ENCODE data around the gene CPA5. TPM values are rescaled to one million over a fixed set of nuclear protein-coding genes. Genes with fewer than 3 reads are reported as not detected.

Gene CPA5
- total RNA-seq, 1 donor from 2014 or later: not detected

DNA sequence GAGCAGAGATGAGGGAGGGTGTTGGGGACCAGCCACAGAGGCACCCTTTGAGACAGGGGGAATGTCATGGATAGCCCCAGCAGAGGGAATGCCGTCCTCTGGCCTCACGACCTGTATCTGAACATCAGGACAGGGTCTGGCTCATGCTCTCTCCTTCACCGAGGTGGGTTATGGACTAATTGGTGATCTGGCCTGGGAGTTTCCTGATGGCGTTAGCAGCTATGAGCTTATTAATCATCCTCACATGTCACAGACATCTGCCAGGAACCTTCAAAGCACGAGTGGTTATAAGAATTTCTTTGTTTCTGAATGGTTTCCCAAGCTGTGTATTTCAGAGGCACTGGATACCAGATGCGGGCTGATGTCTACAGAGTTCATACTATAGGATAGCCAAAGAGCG lies 44.8 kb upstream of the CPA5 start:
- Mint-ChIP-seq H3K36me3 (ENCODE audit: unreplicated experiment) (peaks cover 7% of the 10 kb centered on the region), H3K27me3 (ENCODE audit: unreplicated experiment) (peaks cover 3% of the 10 kb centered on the region), H3K27ac (ENCODE audit: unreplicated experiment) (no peak overlapping the region), H3K9me3 (ENCODE audit: unreplicated experiment) (no peaks in the 10 kb centered on the region), H3K4me1 (ENCODE audit: low read depth, unreplicated experiment) (no peaks in the 10 kb centered on the region), H3K4me3 (ENCODE audit: unreplicated experiment) (no peak overlapping the region)
- TF ChIP-seq, protein P1, sequence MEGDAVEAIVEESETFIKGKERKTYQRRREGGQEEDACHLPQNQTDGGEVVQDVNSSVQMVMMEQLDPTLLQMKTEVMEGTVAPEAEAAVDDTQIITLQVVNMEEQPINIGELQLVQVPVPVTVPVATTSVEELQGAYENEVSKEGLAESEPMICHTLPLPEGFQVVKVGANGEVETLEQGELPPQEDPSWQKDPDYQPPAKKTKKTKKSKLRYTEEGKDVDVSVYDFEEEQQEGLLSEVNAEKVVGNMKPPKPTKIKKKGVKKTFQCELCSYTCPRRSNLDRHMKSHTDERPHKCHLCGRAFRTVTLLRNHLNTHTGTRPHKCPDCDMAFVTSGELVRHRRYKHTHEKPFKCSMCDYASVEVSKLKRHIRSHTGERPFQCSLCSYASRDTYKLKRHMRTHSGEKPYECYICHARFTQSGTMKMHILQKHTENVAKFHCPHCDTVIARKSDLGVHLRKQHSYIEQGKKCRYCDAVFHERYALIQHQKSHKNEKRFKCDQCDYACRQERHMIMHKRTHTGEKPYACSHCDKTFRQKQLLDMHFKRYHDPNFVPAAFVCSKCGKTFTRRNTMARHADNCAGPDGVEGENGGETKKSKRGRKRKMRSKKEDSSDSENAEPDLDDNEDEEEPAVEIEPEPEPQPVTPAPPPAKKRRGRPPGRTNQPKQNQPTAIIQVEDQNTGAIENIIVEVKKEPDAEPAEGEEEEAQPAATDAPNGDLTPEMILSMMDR (IDR thresholded peaks at IDR 0.05; ENCODE audit: partially characterized antibody, unreplicated experiment): no peak
- DNase-seq: no peak

DNA sequence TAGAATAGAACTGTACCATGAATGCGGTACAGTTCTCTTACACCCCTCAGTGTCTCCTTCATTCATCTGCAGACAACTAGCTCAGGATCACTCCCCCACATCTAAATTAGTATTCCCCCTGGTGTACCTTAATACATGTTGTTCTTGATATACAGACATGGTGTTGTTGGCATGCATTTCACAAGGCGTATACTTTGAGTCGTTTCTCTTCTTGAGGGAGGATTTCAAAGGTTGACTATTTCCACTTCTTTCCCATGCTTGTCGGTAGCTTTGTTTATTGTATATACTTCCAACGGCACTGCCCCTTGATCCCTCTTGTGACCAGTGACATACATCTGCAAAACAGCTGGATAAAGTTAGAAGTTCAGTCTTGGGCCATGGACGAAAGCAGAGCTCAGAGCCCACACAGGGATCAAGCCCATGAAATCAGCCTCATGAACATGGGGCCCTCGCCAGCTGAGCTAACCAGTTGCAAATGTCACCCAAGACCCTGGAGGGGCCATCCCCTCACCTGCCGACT lies 43.1 kb upstream of the CPA5 start:
- no peak for DNase-seq
- Mint-ChIP-seq H3K9me3 (ENCODE audit: unreplicated experiment) (no peaks in the 10 kb centered on the region), H3K36me3 (ENCODE audit: unreplicated experiment) (no peaks in the 10 kb centered on the region), H3K4me3 (ENCODE audit: unreplicated experiment) (no peak overlapping the region), H3K27me3 (ENCODE audit: unreplicated experiment) (no peaks in the 10 kb centered on the region), H3K4me1 (ENCODE audit: low read depth, unreplicated experiment) (peaks cover 2% of the 10 kb centered on the region), H3K27ac (ENCODE audit: unreplicated experiment) (no peak overlapping the region)
- TF ChIP-seq, protein P1 (IDR thresholded peaks at IDR 0.05; ENCODE audit: partially characterized antibody, unreplicated experiment): no peak

DNA sequence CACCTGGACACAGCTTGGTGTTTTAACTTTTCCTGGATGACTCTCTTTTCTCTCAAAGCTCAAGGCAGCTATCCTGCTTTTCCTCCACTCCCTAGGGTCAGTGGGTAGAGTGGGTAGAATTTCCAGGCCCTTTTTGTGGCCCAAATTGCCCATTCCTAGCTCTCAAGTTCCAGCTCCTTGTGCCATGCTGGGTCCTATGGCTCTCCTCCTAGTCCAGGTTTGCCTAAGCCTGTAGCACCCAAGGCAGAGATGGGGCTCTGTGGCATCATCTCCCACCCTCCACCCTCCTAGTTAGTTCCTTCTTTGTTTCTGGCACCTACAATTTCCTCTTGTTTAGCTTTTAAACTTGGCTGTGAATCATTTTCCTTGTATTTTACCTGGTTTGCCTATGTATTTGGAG lies 42.0 kb upstream of the CPA5 start:
- no peaks in the 10 kb centered on the region for H3K27me3 Mint-ChIP-seq (ENCODE audit: unreplicated experiment)
- H3K27ac Mint-ChIP-seq (ENCODE audit: unreplicated experiment): no peak overlapping the region
- DNase-seq: no peak
- H3K36me3 Mint-ChIP-seq (ENCODE audit: unreplicated experiment): no peaks in the 10 kb centered on the region
- H3K4me1 Mint-ChIP-seq (ENCODE audit: low read depth, unreplicated experiment): peaks cover 2% of the 10 kb centered on the region
- TF ChIP-seq, protein P1 (IDR thresholded peaks at IDR 0.05; ENCODE audit: partially characterized antibody, unreplicated experiment): no peak
- no peak overlapping the region for H3K4me3 Mint-ChIP-seq (ENCODE audit: unreplicated experiment)
- no peaks in the 10 kb centered on the region for H3K9me3 Mint-ChIP-seq (ENCODE audit: unreplicated experiment)

DNA sequence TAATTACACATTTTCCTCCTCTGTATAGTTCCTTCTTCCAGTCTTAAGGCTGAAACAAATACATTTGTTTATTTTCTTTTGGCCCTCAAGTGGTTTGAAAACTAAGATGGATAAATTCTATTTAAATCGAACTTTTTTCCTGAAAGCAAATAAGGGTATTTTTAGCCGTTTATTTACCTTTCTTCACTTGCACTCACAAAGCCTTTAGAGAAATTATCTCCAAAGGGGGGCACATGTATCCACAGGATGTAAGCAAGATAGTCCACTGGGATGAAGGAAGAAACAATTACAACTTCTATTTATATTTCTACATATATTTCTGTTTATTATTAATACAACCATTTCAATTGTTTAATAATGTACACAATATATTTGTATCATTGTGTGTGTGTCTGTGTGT lies 41.5 kb upstream of the CPA5 start:
- H3K27ac Mint-ChIP-seq (ENCODE audit: unreplicated experiment): no peak overlapping the region
- H3K4me1 Mint-ChIP-seq (ENCODE audit: low read depth, unreplicated experiment): peaks cover 2% of the 10 kb centered on the region
- TF ChIP-seq, protein P1 (IDR thresholded peaks at IDR 0.05; ENCODE audit: partially characterized antibody, unreplicated experiment): no peak
- H3K4me3 Mint-ChIP-seq (ENCODE audit: unreplicated experiment): no peak overlapping the region
- H3K36me3 Mint-ChIP-seq (ENCODE audit: unreplicated experiment): no peaks in the 10 kb centered on the region
- no peaks in the 10 kb centered on the region for H3K27me3 Mint-ChIP-seq (ENCODE audit: unreplicated experiment)
- no peak for DNase-seq
- H3K9me3 Mint-ChIP-seq (ENCODE audit: unreplicated experiment): no peaks in the 10 kb centered on the region

DNA sequence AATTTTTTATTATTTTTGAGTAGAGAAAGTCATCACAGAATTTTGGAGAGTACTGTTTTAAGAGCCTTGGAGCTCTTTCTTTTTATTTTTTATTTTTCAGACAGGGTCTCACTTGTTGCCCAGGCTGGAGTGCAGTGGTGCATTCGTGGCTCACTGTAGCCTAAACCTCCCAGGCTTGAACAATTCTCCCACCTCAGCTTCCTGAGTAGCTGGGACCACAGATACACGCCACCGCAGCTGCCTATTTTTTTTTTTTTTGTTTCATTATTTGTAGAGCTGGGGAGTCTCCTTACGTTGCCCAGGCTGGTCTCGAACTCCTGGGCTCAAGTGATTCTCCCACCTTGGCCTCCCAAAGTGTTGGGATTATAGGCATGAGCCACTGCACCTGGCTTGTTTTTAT lies 41.1 kb upstream of the CPA5 start:
- Mint-ChIP-seq H3K4me3 (ENCODE audit: unreplicated experiment) (no peak overlapping the region), H3K36me3 (ENCODE audit: unreplicated experiment) (no peaks in the 10 kb centered on the region), H3K27ac (ENCODE audit: unreplicated experiment) (no peak overlapping the region), H3K27me3 (ENCODE audit: unreplicated experiment) (no peaks in the 10 kb centered on the region), H3K9me3 (ENCODE audit: unreplicated experiment) (no peaks in the 10 kb centered on the region), H3K4me1 (ENCODE audit: low read depth, unreplicated experiment) (peaks cover 2% of the 10 kb centered on the region)
- TF ChIP-seq, protein P1 (IDR thresholded peaks at IDR 0.05; ENCODE audit: partially characterized antibody, unreplicated experiment): no peak
- no peak for DNase-seq
